ENCODE measurements around the gene CPLX4.
A peak's percentile ranks its signal among the peaks of the same experiment; 100 is the strongest.

CPLX4 gene

DNA sequence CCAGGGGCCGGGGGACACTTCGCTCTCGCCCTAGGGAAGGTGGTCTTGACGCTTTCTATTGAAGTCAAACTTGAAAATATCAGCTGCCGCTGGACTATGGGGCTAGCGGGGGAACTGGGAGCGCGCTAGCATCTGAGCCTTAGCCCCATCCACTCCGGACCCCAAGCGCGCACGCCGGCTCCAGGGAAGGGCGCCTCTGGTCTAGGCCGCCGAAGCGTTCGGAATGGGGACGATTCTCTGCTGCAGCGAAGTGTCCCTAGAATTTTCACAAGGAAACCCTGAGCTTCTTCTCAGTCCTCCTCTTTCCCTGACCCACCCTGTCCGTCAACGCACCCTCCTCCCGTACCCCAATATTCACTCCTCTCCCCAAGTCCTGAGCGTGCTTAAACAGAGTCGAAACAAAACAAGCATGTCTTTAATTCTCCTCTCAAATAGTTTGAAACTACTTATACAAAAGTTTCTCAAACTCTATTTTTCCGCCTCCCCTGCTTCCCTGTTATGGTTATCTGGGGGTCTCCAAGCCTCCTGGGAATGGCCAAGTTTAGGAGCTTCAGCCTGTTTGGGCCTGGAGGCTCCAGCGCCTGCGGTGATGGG is 50.2 kb downstream of the CPLX4 start (continued):
- no peak for TF ChIP-seq ZBTB20 (tag by site-specific recombination; IDR thresholded peaks at IDR 0.05)

DNA sequence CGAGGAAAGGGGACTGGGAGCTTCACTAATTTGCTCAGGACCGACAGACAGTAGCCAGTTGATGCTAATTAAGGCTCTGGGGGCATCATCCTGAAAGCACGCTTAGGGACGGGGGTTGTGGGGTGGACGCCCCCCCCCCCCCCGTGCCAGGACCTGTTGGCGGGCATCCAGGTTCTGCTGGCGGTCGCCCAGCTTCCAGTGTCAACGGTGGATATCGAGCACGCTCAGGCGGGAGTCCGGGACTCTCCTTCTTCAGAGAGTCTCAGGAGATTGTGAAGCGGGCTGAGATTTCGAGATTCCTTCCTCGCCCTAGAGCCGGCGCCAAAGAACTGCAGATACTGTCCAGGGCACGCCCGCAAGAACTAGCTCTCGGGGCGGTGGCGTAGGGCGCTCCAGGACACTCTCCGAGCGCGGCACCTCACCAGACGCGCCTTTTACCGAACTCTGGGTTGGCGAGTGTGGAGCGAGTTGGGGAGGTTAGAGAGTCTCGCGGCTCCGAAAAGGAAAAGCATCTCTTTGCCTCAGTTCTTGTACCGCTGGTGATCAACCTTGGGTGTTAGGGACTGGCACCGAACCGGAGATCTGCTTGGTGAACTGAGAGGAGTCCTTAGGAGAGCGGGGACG is 50.8 kb downstream of the CPLX4 start:
- H3K4me3 ChIP-seq (ENCODE audit: low read depth, low read length), result no peak overlapping the region
- ChIA-PET POLR2A (interaction anchor here (0.8 kb wide), 1 partner anchor 31 kb away, joined by 8 read pairs; no protein-coding TSS in a partner anchor), CTCF (interaction anchor here (0.6 to 8.1 kb wide), 10 partner anchors 18 to 1074 kb away, joined by 3 to 46 read pairs (median 4); partner anchors contain the start of gene GRP)
- H3K9me3 ChIP-seq (ENCODE audit: control insufficient read depth, insufficient read depth, low read depth, low read length), result no peaks in the 10 kb centered on the region
- H3K27ac ChIP-seq (ENCODE audit: extremely low read depth, low read depth, low read length), result no peak overlapping the region
- H3K4me1 ChIP-seq (ENCODE audit: control insufficient read depth, insufficient read depth, low read length), result peaks cover 6% of the 10 kb centered on the region; the same call in 1 of the 2 replicates
- no peaks in the 10 kb centered on the region for H3K36me3 ChIP-seq (ENCODE audit: control insufficient read depth in 2 of 2, insufficient read depth in 1 of 2, low read length in 2 of 2)
- TF ChIP-seq MEIS1 (CRISPR knock-in tag; IDR thresholded peaks at IDR 0.05; ENCODE audit: borderline replicate concordance) (no peak), IKZF3 (tag by site-specific recombination; IDR thresholded peaks at IDR 0.05) (no peak), KLF8 (tag by site-specific recombination; IDR thresholded peaks at IDR 0.05) (no peak), GFI1B (tag by site-specific recombination; IDR thresholded peaks at IDR 0.05) (no peak), ZNF175 (tag by site-specific recombination; IDR thresholded peaks at IDR 0.05) (no peak), ZNF19 (tag by site-specific recombination; IDR thresholded peaks at IDR 0.05; ENCODE audit: low read depth) (no peak), ZBTB8A (tag by site-specific recombination; IDR thresholded peaks at IDR 0.05) (peak; percentile 44), ZNF529 (tag by site-specific recombination; IDR thresholded peaks at IDR 0.05; ENCODE audit: insufficient replicate concordance) (no peak), ZNF843 (tag by site-specific recombination; IDR thresholded peaks at IDR 0.05) (no peak), ZNF174 (tag by site-specific recombination; IDR thresholded peaks at IDR 0.05) (no peak), KLF1 (tag by site-specific recombination; IDR thresholded peaks at IDR 0.05) (no peak), ZFP3 (tag by site-specific recombination; IDR thresholded peaks at IDR 0.05; ENCODE audit: low read depth) (no peak)
- TF ChIP-seq, protein P1, sequence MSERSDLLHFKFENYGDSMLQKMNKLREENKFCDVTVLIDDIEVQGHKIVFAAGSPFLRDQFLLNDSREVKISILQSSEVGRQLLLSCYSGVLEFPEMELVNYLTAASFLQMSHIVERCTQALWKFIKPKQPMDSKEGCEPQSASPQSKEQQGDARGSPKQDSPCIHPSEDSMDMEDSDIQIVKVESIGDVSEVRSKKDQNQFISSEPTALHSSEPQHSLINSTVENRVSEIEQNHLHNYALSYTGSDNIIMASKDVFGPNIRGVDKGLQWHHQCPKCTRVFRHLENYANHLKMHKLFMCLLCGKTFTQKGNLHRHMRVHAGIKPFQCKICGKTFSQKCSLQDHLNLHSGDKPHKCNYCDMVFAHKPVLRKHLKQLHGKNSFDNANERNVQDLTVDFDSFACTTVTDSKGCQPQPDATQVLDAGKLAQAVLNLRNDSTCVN (tag by site-specific recombination; optimal IDR thresholded peaks at IDR 0.05), result peak; percentile 26
- TF ChIP-seq, protein P2, sequence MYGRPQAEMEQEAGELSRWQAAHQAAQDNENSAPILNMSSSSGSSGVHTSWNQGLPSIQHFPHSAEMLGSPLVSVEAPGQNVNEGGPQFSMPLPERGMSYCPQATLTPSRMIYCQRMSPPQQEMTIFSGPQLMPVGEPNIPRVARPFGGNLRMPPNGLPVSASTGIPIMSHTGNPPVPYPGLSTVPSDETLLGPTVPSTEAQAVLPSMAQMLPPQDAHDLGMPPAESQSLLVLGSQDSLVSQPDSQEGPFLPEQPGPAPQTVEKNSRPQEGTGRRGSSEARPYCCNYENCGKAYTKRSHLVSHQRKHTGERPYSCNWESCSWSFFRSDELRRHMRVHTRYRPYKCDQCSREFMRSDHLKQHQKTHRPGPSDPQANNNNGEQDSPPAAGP (tag by site-specific recombination; IDR thresholded peaks at IDR 0.05), result no peak
- TF ChIP-seq, protein P3, sequence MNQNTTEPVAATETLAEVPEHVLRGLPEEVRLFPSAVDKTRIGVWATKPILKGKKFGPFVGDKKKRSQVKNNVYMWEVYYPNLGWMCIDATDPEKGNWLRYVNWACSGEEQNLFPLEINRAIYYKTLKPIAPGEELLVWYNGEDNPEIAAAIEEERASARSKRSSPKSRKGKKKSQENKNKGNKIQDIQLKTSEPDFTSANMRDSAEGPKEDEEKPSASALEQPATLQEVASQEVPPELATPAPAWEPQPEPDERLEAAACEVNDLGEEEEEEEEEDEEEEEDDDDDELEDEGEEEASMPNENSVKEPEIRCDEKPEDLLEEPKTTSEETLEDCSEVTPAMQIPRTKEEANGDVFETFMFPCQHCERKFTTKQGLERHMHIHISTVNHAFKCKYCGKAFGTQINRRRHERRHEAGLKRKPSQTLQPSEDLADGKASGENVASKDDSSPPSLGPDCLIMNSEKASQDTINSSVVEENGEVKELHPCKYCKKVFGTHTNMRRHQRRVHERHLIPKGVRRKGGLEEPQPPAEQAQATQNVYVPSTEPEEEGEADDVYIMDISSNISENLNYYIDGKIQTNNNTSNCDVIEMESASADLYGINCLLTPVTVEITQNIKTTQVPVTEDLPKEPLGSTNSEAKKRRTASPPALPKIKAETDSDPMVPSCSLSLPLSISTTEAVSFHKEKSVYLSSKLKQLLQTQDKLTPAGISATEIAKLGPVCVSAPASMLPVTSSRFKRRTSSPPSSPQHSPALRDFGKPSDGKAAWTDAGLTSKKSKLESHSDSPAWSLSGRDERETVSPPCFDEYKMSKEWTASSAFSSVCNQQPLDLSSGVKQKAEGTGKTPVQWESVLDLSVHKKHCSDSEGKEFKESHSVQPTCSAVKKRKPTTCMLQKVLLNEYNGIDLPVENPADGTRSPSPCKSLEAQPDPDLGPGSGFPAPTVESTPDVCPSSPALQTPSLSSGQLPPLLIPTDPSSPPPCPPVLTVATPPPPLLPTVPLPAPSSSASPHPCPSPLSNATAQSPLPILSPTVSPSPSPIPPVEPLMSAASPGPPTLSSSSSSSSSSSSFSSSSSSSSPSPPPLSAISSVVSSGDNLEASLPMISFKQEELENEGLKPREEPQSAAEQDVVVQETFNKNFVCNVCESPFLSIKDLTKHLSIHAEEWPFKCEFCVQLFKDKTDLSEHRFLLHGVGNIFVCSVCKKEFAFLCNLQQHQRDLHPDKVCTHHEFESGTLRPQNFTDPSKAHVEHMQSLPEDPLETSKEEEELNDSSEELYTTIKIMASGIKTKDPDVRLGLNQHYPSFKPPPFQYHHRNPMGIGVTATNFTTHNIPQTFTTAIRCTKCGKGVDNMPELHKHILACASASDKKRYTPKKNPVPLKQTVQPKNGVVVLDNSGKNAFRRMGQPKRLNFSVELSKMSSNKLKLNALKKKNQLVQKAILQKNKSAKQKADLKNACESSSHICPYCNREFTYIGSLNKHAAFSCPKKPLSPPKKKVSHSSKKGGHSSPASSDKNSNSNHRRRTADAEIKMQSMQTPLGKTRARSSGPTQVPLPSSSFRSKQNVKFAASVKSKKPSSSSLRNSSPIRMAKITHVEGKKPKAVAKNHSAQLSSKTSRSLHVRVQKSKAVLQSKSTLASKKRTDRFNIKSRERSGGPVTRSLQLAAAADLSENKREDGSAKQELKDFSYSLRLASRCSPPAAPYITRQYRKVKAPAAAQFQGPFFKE (tag by site-specific recombination; IDR thresholded peaks at IDR 0.05; ENCODE audit: borderline replicate concordance), result no peak
- TF ChIP-seq, protein P4, sequence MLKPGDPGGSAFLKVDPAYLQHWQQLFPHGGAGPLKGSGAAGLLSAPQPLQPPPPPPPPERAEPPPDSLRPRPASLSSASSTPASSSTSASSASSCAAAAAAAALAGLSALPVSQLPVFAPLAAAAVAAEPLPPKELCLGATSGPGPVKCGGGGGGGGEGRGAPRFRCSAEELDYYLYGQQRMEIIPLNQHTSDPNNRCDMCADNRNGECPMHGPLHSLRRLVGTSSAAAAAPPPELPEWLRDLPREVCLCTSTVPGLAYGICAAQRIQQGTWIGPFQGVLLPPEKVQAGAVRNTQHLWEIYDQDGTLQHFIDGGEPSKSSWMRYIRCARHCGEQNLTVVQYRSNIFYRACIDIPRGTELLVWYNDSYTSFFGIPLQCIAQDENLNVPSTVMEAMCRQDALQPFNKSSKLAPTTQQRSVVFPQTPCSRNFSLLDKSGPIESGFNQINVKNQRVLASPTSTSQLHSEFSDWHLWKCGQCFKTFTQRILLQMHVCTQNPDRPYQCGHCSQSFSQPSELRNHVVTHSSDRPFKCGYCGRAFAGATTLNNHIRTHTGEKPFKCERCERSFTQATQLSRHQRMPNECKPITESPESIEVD (tag by site-specific recombination; IDR thresholded peaks at IDR 0.05), result no peak
- TF ChIP-seq, protein P5, sequence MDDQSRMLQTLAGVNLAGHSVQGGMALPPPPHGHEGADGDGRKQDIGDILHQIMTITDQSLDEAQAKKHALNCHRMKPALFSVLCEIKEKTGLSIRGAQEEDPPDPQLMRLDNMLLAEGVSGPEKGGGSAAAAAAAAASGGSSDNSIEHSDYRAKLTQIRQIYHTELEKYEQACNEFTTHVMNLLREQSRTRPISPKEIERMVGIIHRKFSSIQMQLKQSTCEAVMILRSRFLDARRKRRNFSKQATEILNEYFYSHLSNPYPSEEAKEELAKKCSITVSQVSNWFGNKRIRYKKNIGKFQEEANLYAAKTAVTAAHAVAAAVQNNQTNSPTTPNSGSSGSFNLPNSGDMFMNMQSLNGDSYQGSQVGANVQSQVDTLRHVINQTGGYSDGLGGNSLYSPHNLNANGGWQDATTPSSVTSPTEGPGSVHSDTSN (CRISPR knock-in tag; IDR thresholded peaks at IDR 0.05), result no peak
- TF ChIP-seq, protein P6, sequence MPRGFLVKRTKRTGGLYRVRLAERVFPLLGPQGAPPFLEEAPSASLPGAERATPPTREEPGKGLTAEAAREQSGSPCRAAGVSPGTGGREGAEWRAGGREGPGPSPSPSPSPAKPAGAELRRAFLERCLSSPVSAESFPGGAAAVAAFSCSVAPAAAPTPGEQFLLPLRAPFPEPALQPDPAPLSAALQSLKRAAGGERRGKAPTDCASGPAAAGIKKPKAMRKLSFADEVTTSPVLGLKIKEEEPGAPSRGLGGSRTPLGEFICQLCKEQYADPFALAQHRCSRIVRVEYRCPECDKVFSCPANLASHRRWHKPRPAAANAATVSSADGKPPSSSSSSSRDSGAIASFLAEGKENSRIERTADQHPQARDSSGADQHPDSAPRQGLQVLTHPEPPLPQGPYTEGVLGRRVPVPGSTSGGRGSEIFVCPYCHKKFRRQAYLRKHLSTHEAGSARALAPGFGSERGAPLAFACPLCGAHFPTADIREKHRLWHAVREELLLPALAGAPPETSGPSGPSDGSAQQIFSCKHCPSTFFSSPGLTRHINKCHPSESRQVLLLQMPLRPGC (tag by site-specific recombination; IDR thresholded peaks at IDR 0.05), result no peak
